ENCODE results near the gene IQSEC1.

IQSEC1 gene

GRCh38 chr3:13085081-13085845 lies 12.0 kb upstream of the IQSEC1 start:
- no peak for DNase-seq (ENCODE audit: low spot score)

GRCh38 chr3:13083898-13084297 lies 10.7 kb upstream of the IQSEC1 start:
- DNase-seq (ENCODE audit: low spot score) = no peak

GRCh38 chr3:13083254-13083653 lies 10.0 kb upstream of the IQSEC1 start:
- DNase-seq (ENCODE audit: low spot score) = no peak

- DNase-seq (ENCODE audit: low spot score) = no peak
Measured at GRCh38 chr3:13082677-13083076, 9.4 kb upstream of the IQSEC1 start.

- no peak for DNase-seq (ENCODE audit: low spot score)
Measured at GRCh38 chr3:13081603-13082360, 8.6 kb upstream of the IQSEC1 start.

- DNase-seq (ENCODE audit: low spot score) = no peak
Measured at GRCh38 chr3:13080591-13080990, 7.4 kb upstream of the IQSEC1 start.

GRCh38 chr3:13080026-13080425 lies 6.8 kb upstream of the IQSEC1 start:
- no peak for DNase-seq (ENCODE audit: low spot score)

- DNase-seq (ENCODE audit: low spot score) = no peak
Measured at GRCh38 chr3:13079510-13079909, 6.3 kb upstream of the IQSEC1 start.

- no peak for DNase-seq (ENCODE audit: low spot score)
Measured at GRCh38 chr3:13079051-13079450, 5.8 kb upstream of the IQSEC1 start.

- DNase-seq (ENCODE audit: low spot score) = no peak
Measured at GRCh38 chr3:13078163-13078905, 5.1 kb upstream of the IQSEC1 start.

- DNase-seq (ENCODE audit: low spot score) = no peak
Measured at GRCh38 chr3:13077431-13078162, 4.4 kb upstream of the IQSEC1 start.

- no peak for DNase-seq (ENCODE audit: low spot score)
Measured at GRCh38 chr3:13075986-13076654, 2.9 kb upstream of the IQSEC1 start.

- no peak for DNase-seq (ENCODE audit: low spot score)
Measured at GRCh38 chr3:13075318-13075717, 2.1 kb upstream of the IQSEC1 start.

GRCh38 chr3:13074006-13074375 lies 762 bp upstream of the IQSEC1 start:
- DNase-seq (ENCODE audit: low spot score) = no peak

GRCh38 chr3:13072600-13073325 lies 466 bp downstream of the IQSEC1 start:
- DNase-seq (ENCODE audit: low spot score) = no peak

- DNase-seq (ENCODE audit: low spot score) = no peak
Measured at GRCh38 chr3:13072239-13072599, 1.0 kb downstream of the IQSEC1 start.

- no peak for DNase-seq (ENCODE audit: low spot score)
Measured at GRCh38 chr3:13071695-13072094, 1.5 kb downstream of the IQSEC1 start.

- DNase-seq (ENCODE audit: low spot score) = no peak
Measured at GRCh38 chr3:13070391-13071070, 2.7 kb downstream of the IQSEC1 start.

GRCh38 chr3:13069495-13069894 lies 3.7 kb downstream of the IQSEC1 start:
- DNase-seq (ENCODE audit: low spot score) = no peak

GRCh38 chr3:13068269-13069010 lies 4.8 kb downstream of the IQSEC1 start:
- no peak for DNase-seq (ENCODE audit: low spot score)
